DLD1 (cell line): ENCODE data around the gene EHBP1.

Experiments
- in situ Hi-C: cut with HindIII; loops from 2 replicates; pipeline ENCODE4 v1.10.0; 2017; ENCODE audit warnings: low sequenced_read_pairs

Gene EHBP1

DNA sequence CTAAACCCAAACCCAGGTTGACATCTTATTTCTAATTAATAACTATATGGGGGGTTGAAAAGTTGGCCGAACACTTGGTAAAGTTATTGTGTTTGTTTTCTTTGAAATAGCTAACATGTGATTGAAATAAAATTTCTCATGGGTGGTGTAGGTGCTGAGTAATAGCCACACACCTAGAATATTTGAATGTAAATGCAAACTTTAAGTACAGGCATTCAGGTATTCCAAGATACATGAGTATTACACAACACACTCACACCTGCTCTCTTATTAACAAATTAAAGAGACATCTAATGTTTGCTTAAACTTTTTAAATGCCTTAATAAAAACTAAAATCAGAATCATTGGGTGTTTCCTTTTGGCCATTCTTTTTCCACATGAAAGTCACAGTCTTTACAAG, 165.5 kb downstream of the EHBP1 start:
- in situ Hi-C loops, result no loop called here

DNA sequence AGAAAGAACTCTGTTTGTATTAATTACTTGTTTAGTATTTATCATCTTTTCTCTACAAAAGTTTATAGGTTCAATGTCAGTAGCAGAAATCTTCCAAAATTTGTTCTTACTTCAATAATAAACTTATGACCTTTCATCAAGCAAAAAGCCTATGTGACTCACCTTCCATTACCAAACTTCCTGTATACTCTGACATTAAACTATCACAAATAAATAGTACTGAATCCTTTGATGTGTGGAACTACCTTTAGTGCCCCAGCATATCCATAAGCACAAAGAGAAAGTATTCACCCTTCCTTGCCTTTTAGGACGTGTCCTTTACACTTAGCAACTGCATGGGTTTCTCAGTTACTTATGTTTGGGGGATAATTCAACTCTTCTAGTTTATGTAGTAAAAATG, 166.0 kb downstream of the EHBP1 start:
- in situ Hi-C loops, result no loop called here

DNA sequence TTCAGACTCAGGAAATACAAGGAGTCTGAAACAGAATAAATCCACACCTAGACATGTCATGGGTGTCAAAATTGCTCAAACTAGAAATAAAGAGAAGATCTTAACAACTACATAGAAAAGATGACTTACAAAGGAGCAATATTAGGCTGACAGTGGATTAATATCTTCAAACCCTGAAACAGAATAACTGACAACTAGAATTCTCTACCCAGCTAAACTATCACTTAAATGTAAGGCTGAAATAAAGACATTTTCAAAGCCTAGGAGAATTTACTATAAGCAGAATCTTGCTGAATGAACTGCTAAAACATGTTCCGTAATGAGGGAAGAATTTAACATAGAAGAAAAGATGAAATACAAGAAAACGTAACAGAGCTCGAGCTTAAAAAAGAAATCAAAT, 168.1 kb downstream of the EHBP1 start:
- in situ Hi-C loops, result no loop called here

DNA sequence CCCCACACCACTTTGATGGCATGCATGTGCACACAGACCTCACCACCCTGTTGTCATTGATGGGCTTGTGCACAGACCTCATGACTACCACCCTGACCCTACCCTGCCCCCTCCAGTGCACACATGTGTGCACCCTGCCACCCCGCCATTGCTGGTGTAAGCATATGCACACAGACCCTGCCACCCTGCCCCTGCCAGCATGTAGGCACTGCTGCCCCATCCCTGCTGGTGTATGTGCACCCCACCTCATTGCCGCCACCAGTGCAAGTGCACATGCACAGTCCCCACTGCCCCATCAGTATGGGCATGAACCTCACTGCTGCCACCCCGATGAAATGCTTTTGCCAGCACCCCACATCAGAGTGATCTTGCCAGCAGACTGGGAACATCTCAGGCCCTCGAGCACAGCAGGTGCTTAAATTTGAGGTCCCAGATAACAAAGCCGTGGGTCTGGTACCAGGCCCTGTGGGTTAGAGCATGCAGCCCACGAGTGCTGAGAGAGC, 169.4 kb downstream of the EHBP1 start:
- in situ Hi-C loops, result no loop called here

DNA sequence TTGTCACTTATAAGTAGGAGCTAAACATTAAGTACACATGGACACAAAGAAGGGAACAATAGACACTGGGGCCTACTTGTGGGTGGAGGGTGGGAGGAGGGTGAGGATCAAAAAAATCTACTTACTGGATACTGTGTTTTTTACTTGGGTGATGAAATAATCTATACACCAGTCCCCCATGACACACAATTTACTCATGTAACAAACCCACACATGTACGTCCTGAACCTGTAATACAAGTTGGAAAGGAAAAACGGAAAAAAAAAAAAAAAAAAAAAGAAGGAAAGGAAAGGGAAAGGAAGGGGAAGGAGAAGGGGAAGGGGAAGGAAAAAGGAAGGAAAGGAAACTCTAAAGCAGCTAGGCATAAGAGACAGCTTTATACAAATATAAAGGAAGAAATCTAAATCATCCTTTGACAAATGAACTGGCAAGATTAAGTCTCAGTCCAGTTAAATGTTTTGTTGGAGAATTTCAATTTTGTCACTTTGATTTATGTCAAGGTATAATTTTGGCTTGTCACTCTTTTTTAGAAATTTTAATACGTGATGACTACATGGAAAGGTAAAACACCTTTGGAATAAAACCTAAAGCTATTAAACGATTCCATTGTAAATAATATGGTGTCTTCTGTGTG, 175.8 kb downstream of the EHBP1 start:
- in situ Hi-C loops, result no loop called here

DNA sequence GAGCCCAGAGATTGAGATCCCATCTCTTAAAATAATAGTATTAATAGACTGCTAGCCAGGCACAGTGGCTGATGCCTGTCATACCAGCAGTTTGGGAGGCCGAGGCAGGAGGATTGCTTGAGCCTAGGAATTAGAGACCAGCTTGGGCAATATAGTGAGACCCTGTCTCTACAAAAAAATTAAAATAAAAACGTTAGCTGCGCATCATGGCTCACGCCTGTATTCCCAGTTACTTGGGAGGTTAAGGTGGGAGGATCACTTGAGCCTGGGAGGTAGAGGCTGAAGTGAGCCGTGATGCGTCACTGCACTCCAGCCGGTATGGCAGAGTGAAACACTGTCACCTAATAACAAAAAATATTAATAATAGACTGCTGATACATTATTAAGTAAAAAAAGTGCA, 178.1 kb downstream of the EHBP1 start:
- in situ Hi-C loops, result no loop called here

DNA sequence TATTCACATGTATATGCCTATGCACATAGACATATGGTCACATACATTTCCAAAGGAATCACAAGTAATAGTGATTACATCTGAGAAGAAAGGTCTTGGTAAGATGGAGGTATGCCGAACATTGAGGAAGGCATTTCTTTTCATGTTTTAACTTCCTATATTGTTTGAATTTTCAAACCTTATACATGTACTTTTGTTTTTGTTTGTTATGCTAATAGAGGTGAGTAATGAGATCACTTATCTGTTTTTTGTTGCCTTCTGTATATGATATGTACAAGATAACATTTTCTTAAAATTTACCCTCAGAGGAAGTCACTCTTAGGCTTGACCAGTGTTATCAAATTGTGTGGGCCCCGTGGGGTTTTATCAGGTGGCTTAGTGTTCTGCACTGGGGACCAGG, 178.6 kb downstream of the EHBP1 start:
- in situ Hi-C loops, result no loop called here

DNA sequence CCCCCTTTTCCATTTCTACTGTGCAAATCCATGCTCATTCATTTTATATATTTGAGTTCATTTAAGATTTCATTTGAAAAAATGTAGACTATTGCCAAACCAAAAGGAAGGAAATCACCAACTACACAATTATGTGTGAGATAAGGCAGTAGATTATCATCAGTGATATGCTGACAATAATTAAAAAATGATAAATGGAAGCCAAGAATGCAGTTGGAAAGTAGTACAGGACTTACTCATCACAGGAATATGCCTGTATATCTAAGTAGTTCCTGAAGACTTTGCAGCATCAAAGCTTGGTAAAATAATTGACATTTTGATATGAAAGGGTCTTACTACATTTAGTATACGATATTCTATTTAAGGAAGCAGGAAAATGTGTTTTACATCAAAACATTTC, 179.0 kb downstream of the EHBP1 start:
- in situ Hi-C loops, result no loop called here

DNA sequence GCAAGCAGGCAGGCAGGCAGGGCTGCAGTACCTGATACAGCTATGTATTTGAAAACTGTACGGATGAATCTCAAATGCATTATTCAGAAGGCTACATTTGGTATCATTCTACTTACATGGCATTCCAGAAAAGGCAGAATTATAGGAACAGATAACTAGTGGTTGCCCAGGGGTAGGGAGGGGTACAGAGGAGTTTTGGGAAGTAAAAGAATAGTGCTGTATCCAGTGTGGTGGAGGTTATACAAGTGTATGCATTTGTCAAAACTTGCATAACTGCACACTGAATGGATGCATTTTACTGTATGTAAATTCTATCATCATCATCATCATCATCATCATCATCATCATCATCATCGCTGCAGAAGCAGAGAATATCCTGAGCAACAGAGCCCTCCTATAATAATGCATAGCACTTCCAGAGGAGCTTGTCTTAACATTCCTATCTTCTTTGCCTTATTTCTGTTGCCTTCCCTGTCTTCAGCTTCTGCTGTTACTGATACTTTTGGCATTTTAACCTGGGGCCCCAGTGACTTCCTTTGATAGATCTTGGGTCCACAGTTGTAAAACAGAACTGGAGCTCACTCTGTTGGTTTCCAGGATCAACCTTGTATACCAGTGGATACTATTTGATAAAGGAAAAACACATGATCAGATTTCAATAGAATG, 189.6 kb downstream of the EHBP1 start:
- in situ Hi-C loops, result no loop called here

DNA sequence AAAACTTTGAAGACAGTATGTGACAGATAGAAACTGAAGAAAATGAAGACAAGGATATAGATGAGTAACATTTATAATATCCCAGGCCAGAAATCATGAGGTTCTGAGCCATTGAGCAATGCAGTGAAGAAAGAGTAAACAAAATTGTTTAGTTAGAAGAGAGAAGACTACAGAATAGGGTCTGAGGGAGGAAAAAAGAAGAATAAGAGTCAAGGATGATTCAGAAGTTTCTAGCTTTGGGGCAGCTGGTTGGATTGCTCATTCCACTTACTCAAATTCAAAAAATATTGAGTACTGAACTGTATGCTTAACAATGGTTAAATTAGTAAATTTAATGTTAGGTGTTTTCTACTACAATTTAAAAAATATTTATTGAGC, 190.1 kb downstream of the EHBP1 start:
- in situ Hi-C loops, result no loop called here

DNA sequence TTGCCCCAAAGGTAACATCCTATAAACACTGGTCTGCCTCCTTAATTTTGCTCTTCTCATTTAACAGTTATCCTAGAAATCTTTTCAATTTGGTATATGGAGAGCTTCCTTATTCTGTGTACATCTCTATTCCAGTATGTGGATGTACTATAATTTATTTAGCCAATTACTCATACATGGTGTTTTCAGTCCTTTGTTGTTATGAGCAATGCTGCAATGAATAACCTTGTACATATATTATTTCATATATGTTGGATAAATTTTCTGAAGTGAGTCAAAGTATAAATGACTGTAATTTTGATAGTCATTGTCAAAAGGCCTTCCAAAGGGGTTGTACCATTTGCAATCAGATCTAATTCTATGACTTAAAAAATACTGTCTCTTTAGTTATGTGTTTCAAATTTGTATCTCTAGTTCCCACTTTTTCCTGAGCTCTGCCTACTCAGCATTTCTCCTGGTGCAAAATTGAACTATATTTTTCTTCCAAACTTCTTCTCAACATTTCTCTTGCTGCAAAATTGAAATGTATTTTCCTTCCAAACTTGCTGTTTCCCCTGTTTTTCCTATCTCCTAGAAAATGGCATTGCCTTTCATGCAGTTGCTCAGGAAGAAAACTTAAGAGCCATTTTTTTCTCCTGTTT, 191.8 kb downstream of the EHBP1 start:
- in situ Hi-C loops, result no loop called here

DNA sequence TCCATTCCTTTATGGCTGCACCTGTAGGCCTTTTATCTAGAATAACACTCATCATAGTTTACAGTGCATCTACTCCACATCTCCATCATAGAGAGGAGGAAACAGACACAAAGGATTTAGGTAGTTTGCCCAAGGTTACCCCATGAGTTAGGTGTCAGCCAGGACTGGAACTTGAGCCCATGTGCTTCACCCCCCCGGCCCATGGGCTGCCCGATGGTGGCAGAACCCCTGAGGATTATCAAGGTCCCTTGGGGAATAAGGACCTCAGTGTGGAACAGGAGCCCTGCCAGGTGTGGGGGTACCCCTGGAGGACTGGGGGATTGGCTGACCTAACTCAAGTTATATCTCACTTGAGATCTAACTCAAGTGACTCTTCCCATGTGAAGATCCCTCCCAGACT, 198.8 kb downstream of the EHBP1 start:
- in situ Hi-C loops, result no loop called here

DNA sequence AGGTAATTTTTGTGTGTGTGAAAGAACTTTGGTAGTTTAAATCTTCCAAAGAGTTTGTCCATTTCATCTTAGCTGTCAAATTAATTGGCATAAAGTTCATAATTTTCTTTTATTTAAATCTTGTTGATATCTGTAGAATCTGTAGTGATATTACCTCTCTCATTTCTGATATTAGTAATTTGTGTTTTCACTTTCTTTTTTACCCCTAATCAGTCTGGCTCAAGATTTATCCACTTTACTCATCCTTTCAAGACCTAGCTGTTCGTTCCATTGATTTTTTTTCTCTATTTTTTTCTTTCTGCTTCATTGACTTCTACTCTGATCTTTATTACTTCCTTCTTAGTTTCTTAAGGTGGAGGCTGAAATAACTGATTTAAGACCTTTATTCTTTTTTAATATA, 202.6 kb downstream of the EHBP1 start:
- in situ Hi-C loops, result no loop called here

DNA sequence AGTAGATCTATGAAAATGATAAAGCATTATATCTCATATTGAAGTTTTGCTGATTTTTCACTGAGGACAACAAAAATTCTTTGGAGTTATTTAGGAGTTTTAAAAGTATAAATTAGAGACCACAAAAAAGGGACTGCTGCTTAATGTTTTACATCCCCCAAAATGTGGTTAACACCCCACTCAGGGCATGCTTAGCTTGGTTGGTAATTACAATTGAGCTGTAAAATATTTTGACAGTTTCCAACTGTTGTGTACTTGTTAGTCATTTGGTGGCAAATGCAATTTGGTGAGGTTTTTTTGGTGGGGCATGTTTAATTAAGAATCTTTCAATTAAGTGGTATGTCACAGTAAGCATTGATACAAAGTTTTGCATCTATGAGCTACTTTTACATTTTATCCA, 207.8 kb downstream of the EHBP1 start:
- in situ Hi-C loops, result no loop called here

DNA sequence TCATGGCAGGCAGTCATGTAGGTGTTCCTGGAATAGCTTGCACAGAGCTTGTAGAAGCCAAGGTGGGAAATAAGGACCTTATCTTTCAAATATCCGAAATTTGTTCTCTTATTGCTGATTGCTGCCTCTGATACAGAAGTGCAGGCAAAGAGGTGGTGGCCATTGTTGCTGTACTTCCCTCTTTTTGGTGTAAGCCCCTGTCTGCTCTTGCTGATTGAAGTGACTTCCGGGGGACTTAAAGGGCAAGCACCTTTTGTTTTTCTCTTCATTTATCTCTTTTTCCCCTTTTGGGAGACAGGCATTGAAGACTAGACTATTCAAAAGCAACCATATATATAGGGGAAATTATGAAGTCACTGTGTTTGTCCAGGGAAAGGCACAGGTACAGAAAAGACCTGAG, 213.5 kb downstream of the EHBP1 start:
- in situ Hi-C loops, result no loop called here

DNA sequence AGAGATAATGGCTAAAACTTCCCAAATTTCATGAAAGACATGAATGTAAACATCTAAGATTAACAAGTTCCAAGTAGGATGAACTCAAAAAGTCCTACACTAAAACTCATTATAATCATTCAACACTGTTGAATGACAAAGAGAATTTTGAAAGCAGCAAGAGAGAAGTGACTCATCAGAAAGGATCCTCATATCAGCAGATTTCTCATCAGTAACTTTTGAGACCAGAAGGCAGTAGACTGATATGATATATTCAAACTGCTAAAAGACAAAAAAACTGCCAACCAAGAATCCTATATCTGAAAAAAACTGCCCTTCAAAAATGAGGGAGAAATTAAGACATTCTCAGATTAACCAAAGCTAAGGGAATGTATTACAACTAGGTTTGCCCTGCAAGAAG, 214.6 kb downstream of the EHBP1 start:
- in situ Hi-C loops, result no loop called here

DNA sequence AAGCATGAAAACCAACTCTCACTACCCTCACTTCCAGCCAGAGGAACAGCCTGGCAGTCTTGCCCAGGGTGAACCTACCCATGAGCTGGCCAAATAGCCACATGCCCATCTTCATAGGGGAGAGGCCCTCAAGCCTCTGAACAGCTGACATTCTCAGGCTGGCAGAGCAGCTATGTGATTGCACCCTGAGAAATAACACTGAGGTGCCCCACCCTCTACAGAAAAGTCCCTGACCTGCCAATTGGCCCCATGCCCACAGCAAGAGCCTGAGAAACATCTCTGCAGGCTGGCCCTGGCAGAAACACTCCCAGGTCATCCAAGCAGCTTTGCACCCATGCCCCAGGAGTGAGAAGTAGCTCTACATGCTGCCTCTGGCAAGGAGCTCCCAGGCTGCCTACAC, 217.7 kb downstream of the EHBP1 start:
- in situ Hi-C loops, result no loop called here

DNA sequence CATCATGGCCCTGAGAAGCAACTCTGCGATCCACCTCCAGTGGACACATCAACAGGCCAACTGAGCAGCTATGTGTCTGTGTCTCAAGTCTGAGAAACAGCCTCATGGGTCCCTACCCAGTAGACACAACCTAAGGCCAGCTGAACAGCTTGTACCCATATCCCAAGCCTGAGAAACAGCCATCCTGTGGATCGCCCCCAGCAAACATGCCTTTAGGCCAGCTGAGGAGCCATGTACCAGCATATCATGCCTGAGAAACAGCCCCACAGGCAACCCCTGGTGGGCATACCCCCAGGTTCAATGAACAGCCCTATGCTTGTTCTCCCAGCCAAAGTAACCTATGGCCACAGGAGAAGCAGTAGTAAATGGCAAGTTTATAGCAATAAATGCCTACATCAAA, 218.4 kb downstream of the EHBP1 start:
- in situ Hi-C loops, result no loop called here

DNA sequence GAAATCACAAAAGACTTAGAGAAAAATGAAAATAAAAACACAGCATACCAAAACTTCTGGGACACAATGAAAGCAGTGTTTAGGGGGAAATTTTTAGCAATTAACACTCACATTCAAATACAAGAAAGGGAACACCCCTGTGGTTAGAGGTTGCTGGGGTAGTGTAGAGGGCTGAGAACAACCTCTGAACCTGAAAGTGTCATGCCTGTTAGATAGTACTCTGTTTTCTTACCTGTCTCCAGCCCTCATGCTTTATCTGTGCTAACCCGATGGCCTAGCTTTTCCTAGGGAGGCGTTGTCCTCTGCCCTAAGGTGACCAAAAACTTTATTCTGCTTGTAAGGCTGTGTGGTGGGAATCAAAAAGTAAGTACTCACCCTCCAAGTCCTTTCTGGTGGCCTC, 222.5 kb downstream of the EHBP1 start:
- in situ Hi-C loops, result no loop called here

DNA sequence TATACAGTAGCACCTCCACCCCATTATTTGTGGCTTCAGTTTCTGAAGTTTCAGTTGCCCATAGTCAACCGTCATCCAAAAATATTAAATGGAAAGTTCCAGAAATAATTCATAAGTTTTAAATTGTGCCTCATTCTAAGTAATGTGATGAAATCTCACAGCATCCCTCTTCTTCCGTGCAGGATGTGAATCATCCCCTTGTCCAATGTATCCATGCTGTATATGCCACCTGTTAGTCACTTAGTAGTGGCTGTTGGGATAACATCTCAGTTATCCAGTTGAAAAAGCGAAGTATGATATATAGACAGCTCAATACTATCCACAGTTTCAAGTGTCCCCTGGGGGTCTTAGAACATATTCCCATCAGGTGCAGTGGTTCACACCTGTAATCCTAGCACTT, 226.0 kb downstream of the EHBP1 start:
- in situ Hi-C loops, result no loop called here

DNA sequence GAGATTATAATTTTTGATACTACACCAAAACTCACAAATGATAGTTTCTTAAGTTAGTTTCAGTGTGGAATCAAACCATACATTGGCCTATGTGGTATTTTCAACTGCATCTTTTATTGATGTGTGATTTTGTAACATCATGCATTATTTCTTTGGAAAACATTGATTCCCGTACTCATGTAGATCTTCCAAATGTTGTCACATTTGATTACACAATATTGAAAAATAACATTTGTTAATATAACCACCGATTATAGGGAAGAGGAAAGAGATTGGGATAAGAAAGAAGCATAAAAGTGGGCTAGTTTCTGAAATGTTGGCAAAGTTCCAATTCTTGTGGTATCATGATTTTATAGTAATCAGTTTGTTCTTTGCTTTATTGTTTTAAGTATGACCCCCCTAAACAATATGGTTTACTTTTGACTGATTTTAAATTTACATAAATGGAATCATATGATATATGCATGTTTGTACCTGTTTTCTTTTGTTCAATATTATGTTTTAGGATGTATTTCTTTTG, 227.9 kb downstream of the EHBP1 start:
- in situ Hi-C loops, result no loop called here

DNA sequence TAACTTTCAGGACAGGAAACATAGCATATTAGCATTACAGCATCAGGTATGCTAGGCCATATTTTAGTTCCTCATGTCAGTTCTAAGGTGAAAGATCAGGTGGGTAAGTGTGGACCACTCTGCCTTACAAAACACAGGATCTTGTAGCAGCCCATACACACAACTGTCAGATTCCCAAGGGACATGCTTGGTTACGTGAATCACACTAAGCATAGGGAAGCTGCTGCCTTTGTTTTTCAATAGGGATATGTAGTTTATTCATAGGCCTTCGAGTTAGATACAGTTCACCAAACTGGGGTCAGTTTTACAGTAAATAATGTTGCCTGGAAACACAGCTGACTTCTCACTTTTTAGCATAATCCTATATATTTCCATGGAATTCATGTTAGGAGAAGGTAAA, 229.0 kb downstream of the EHBP1 start:
- in situ Hi-C loops, result no loop called here
